Astrocyte of the spinal cord (primary cell): ENCODE measurements around the gene SPPL2C.

ENCODE experiments used
- DNase-seq: peaks from one replicate; pipeline ENCODE4 v3.0.0; 2011; ENCODE audit warnings: low read depth, low spot score
- H3K4me3 ChIP-seq: 2 replicates; pipeline ENCODE4 v1.5.1; 2011; ENCODE audit warnings: low read depth, mild to moderate bottlenecking, low read length, moderate library complexity
- CTCF ChIP-seq: IDR thresholded peaks from 2 replicates; pipeline ENCODE4 v1.5.1; 2012; ENCODE audit warnings: low read depth, mild to moderate bottlenecking, low read length, inconsistent platforms
- in situ Hi-C: cut with HindIII; loops from 2 replicates; pipeline ENCODE4 v1.10.0; 2017; ENCODE audit warnings: low sequenced_read_pairs

Gene SPPL2C

GRCh38 chr17:45826919-45827588 lies 17.6 kb upstream of the SPPL2C start:
- DNase-seq = no peak
- in situ Hi-C loops = no loop called here
- TF ChIP-seq CTCF = no peak
- no peak overlapping the region for H3K4me3 ChIP-seq

DNA sequence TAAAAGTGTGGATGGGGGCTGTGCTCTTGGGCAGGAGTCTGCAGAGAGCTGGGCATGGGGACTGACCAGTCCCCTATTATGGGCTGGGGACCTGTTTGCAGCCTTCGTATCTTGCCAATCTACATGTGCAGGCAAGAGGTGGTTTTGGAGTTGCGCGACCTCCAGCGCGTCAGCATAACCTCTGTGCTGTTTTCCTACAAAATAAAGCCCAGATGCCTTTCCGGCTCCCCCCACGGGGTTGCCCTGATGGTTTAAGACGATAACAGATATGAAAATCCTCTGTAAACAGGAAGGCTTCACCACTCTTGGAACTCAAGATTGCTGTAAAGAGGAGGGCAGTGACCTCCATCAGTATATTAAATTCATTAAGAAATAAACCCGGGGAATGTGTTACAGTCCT lies 16.5 kb upstream of the SPPL2C start:
- no peak for TF ChIP-seq CTCF
- no peak overlapping the region for H3K4me3 ChIP-seq
- in situ Hi-C loops = no loop called here
- DNase-seq = no peak

DNA sequence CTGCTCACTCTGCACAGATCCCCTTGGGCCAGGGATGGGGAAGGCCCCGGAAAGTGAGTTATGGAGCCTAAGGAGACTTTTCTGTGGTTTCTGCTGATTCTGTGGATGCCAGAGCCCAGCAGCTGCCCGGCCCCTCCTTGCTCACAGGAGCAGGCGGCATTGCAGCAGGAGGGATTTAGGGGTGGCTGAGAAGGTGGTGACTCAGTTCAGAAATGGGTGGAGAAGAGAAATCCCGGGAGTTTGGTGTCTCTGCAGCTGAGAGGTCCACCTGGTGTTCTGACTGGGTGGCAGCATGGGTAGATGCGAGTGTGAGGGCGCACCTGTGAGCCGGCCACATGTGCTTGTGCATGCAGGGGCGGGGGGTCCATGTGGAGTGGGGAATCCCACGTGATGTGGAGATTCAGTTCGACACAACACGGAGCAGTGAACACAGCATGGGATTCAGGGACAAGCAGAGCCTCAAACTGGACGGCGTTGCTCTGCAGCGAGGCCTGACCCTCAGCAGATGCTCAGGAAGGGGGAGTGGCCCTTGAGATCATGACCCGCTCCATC lies 16.0 kb upstream of the SPPL2C start:
- in situ Hi-C loops = no loop called here
- no peak for TF ChIP-seq CTCF
- DNase-seq = no peak
- no peak overlapping the region for H3K4me3 ChIP-seq

- H3K4me3 ChIP-seq = no peak overlapping the region
- in situ Hi-C loops = no loop called here
- no peak for TF ChIP-seq CTCF
- DNase-seq = no peak
Observed at GRCh38 chr17:45833920-45834319, 10.8 kb upstream of the SPPL2C start.

DNA sequence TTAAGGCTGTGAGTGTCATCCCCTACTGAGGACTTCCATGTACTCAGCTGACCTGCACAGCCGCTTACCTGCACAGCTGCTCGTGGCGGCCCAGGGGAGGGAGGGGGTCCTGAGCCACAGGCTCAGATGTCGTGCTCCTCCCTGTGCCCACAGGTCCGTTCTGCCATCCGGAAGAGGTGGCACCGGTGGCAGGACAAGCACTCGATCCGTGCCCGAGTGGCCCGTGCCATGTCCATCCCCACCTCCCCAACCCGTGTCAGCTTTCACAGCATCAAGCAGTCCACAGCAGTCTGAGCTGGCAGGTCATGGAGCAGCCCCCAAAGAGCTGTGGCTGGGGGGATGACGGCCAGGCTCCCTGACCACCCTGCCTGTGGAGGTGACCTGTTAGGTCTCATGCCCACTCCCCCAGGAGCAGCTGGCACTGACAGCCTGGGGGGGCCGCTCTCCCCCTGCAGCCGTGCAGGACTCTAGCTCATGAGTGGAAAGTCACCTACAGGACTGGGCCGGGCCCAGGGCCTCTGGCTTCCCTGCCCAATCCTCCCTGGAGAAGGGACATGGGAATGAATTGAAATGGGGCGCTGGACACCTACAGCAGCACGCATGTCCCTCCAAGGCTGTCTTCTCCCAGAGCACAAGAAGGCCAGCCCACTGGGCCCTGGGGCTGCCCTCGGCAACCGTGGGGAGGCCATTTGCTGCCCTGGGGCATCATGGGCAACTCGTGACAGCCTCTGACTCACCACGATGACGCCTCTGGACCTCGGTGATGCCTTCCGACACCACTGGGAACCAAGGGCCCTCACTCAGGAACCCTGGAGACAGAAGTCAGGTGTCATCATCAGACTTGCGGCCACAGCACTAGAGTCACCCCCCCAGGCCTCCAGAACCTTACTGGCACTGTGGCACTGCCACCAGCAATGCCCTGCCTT lies 9.9 kb upstream of the SPPL2C start:
- no peak for DNase-seq
- H3K4me3 ChIP-seq = no peak overlapping the region
- TF ChIP-seq CTCF = no peak
- in situ Hi-C loops = no loop called here

DNA sequence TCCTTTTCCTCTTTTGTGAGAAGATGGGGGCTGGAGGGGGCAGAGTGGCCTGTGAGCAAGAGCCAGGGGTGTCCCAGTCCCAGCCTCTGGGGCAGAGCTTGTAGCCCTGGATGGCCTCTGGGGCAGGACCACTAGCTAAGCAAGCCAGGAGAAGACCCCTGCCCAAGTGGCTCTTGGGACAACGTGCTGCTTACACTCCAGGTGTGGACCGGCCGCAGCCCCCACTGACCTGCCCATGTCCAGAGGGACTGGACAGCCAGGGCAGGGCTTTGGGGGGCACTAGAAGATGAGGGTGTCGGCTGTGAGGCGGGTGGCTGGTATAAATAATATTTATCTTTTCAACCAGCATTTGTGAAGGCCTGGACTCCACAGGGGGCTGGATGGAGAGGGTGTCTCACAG lies 9.2 kb upstream of the SPPL2C start:
- H3K4me3 ChIP-seq = no peak overlapping the region
- in situ Hi-C loops = no loop called here
- DNase-seq = no peak
- TF ChIP-seq CTCF = no peak
